Neural progenitor cell (in vitro differentiated cells): ENCODE data around the gene TPSB2. TPM values are rescaled to one million over a fixed set of nuclear protein-coding genes. Genes with fewer than 3 reads are reported as not detected.

ENCODE experiments used
- DNase-seq: peaks from one replicate; pipeline ENCODE4 v3.0.0-alpha.2; 2016; ENCODE audit warnings: low spot score
- H2AFZ ChIP-seq: fragments of 200-600 bp; sonication (generic); replicated peaks from 2 replicates; pipeline ENCODE4 v1.6.1; 2016; ENCODE audit warnings: antibody characterized with exemption
- H3F3A ChIP-seq: fragments of 200-600 bp; sonication (generic); 2 replicates; pipeline ENCODE4 v1.6.1; 2016; ENCODE audit warnings: antibody characterized with exemption, low read depth
- H3K27ac ChIP-seq: fragments of 200-600 bp; sonication (generic); 2 replicates; pipeline ENCODE4 v1.5.1; 2016; ENCODE audit warnings: mild to moderate bottlenecking
- H3K27me3 ChIP-seq: fragments of 200-600 bp; sonication (generic); 2 replicates; pipeline ENCODE4 v1.6.1; 2016; ENCODE audit warnings: mild to moderate bottlenecking, moderate library complexity
- H3K36me3 ChIP-seq: fragments of 200-600 bp; sonication (generic); 2 replicates; pipeline ENCODE4 v1.5.1; 2016
- H3K4me1 ChIP-seq: fragments of 200-600 bp; sonication (generic); 2 replicates; pipeline ENCODE4 v1.6.1; 2016; ENCODE audit warnings: mixed run types
- H3K4me2 ChIP-seq: fragments of 200-600 bp; sonication (generic); 2 replicates; pipeline ENCODE4 v1.6.1; 2016
- H3K4me3 ChIP-seq: fragments of 200-600 bp; sonication (generic); 2 replicates; pipeline ENCODE4 v1.5.1; 2016
- H3K79me2 ChIP-seq: fragments of 200-600 bp; sonication (generic); 2 replicates; pipeline ENCODE4 v1.6.1; 2016; ENCODE audit warnings: low read depth
- H3K9ac ChIP-seq: fragments of 200-600 bp; sonication (generic); 2 replicates; pipeline ENCODE4 v1.6.1; 2016
- H3K9me3 ChIP-seq: fragments of 200-600 bp; sonication (generic); 2 replicates; pipeline ENCODE4 v1.5.1; 2016; ENCODE audit warnings: low read depth
- H4K20me1 ChIP-seq: fragments of 200-600 bp; sonication (generic); 2 replicates; pipeline ENCODE4 v1.6.1; 2016; ENCODE audit warnings: low read depth
- H3K27ac Mint-ChIP-seq: 3 replicates; pipeline ENCODE4 v1.8.0; 2021; ENCODE audit warnings: mixed read lengths
- H3K27me3 Mint-ChIP-seq: 2 replicates; pipeline ENCODE4 v1.8.0; 2022; ENCODE audit warnings: low read depth, mild to moderate bottlenecking, inconsistent platforms, moderate library complexity, mixed read lengths; ENCODE audit not compliant: insufficient read depth
- H3K36me3 Mint-ChIP-seq: 3 replicates; pipeline ENCODE4 v1.8.0; 2021; ENCODE audit warnings: mixed read lengths
- H3K4me1 Mint-ChIP-seq: 3 replicates; pipeline ENCODE4 v1.8.0; 2021; ENCODE audit warnings: mixed read lengths
- H3K4me3 Mint-ChIP-seq: 3 replicates; pipeline ENCODE4 v1.8.0; 2021; ENCODE audit warnings: mild to moderate bottlenecking, moderate library complexity, mixed read lengths
- H3K9me3 Mint-ChIP-seq: 3 replicates; pipeline ENCODE4 v1.8.0; 2020; ENCODE audit warnings: mixed read lengths
- EZH2 ChIP-seq: fragments of 200-600 bp; sonication (generic); IDR thresholded peaks from 2 replicates; pipeline ENCODE4 v1.6.1; 2017; ENCODE audit warnings: antibody characterized with exemption, mild to moderate bottlenecking, moderate library complexity
- EZH2phosphoT487 ChIP-seq: fragments of 200-600 bp; sonication (generic); IDR thresholded peaks from 2 replicates; pipeline ENCODE4 v1.6.1; 2017; ENCODE audit warnings: antibody characterized with exemption
- total RNA-seq: library from RNA; depleted of rRNA; stranded (reverse); fragments of >200 nt; gene quantifications from 2 replicates; pipeline ENCODE4 v1.2.3, GENCODE V29; 2015; ENCODE audit warnings: low replicate concordance
- TF ChIP-seq, protein P1 (sequence below): fragments of 200-600 bp; sonication (generic); IDR thresholded peaks from 2 replicates; pipeline ENCODE4 v1.5.1; 2017; ENCODE audit warnings: antibody characterized with exemption, mild to moderate bottlenecking

The TPSB2 gene
- total RNA-seq, 1 donor from 2014 or later = not detected

DNA sequence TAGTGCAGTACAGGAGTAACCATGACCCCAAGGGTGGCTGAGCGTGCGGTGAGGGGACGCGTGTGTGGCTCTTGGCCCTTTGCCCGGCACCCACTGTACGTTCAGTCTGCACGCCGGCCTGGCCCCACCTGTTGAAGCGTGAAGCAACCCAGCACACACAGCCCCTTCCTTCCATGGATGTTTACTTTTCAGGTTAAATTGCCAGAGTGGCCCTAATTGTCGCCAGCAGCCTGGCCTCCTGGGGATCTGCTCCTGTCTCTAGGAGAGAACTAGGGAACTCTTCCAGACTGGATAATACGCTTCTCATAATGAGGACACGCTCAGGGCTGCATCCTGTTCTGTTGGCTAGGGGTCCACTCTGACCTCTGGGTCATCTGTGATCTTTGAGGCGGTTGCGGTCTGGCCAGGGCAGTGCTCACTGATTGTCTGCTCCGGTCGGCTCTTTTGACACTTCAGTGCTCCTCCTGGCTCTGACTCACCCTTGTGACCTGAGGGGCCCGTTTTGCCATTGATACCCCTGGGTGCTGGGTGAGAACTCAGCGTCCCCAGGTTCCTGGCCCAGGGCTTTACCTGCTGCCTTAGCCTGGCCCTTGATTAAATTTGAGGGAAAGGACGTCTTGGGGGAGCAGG lies 32.6 kb downstream of the TPSB2 start:
- Histone ChIP-seq H3F3A (no peaks in the 10 kb centered on the region), H3K4me2 (no peak overlapping the region), H2AFZ (no peak overlapping the region), H3K27me3 (no peaks in the 10 kb centered on the region), H3K4me3 (no peak overlapping the region), H3K27ac (no peak overlapping the region), H3K79me2 (no peaks in the 10 kb centered on the region), H3K4me1 (no peaks in the 10 kb centered on the region), H3K9ac (no peak overlapping the region), H3K36me3 (no peaks in the 10 kb centered on the region), H4K20me1 (peaks cover 62% of the 10 kb centered on the region), H3K9me3 (no peaks in the 10 kb centered on the region)
- Mint-ChIP-seq H3K4me1 (peaks cover 11% of the 10 kb centered on the region), H3K27ac (no peak overlapping the region), H3K4me3 (no peak overlapping the region), H3K9me3 (no peaks in the 10 kb centered on the region), H3K27me3 (peaks cover 2% of the 10 kb centered on the region), H3K36me3 (peaks cover 6% of the 10 kb centered on the region)
- no peak for DNase-seq
- TF ChIP-seq EZH2phosphoT487 (no peak), EZH2 (no peak)
- TF ChIP-seq, protein P1, sequence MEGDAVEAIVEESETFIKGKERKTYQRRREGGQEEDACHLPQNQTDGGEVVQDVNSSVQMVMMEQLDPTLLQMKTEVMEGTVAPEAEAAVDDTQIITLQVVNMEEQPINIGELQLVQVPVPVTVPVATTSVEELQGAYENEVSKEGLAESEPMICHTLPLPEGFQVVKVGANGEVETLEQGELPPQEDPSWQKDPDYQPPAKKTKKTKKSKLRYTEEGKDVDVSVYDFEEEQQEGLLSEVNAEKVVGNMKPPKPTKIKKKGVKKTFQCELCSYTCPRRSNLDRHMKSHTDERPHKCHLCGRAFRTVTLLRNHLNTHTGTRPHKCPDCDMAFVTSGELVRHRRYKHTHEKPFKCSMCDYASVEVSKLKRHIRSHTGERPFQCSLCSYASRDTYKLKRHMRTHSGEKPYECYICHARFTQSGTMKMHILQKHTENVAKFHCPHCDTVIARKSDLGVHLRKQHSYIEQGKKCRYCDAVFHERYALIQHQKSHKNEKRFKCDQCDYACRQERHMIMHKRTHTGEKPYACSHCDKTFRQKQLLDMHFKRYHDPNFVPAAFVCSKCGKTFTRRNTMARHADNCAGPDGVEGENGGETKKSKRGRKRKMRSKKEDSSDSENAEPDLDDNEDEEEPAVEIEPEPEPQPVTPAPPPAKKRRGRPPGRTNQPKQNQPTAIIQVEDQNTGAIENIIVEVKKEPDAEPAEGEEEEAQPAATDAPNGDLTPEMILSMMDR = no peak

DNA sequence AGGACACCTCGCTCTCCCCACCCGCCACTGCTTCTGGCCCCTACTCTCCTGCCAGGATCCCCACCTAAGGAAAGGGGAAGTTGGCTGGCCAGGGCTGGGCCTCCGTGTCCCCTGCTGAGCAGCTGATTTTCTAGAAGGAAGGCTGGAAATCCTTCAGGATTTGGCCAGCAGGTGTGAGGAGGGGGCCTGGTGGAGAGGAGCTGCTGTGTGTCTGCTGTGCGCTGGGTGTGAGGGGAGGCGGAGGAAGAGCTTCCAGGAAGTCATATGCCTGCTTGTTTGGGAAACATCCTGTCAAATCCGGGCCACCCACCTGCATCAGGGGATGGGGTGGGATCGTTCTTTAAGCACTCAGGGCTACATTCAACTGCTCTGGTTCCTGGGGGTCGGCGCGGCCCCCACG lies 33.5 kb downstream of the TPSB2 start:
- TF ChIP-seq EZH2phosphoT487 = no peak
- TF ChIP-seq, protein P1 = no peak
- no peak for TF ChIP-seq EZH2
- Mint-ChIP-seq H3K27me3 (peaks cover 2% of the 10 kb centered on the region), H3K9me3 (no peaks in the 10 kb centered on the region), H3K4me3 (no peak overlapping the region), H3K36me3 (peaks cover 5% of the 10 kb centered on the region), H3K27ac (no peak overlapping the region), H3K4me1 (peaks cover 11% of the 10 kb centered on the region)
- no peak overlapping the region for H3K4me3 ChIP-seq
- peaks cover 69% of the 10 kb centered on the region for H4K20me1 ChIP-seq
- DNase-seq = no peak
- H3K4me2 ChIP-seq = no peak overlapping the region
- no peaks in the 10 kb centered on the region for H3K79me2 ChIP-seq
- H3F3A ChIP-seq = no peaks in the 10 kb centered on the region
- H3K27ac ChIP-seq = no peak overlapping the region
- H3K9ac ChIP-seq = no peak overlapping the region
- H3K27me3 ChIP-seq = no peaks in the 10 kb centered on the region
- H3K4me1 ChIP-seq = no peaks in the 10 kb centered on the region
- H2AFZ ChIP-seq = no peak overlapping the region
- H3K9me3 ChIP-seq = no peaks in the 10 kb centered on the region
- H3K36me3 ChIP-seq = no peaks in the 10 kb centered on the region

GRCh38 chr16:1195393-1195666 lies 34.7 kb downstream of the TPSB2 start:
- peaks cover 77% of the 10 kb centered on the region for H4K20me1 ChIP-seq
- no peaks in the 10 kb centered on the region for H3K79me2 ChIP-seq
- H3K36me3 Mint-ChIP-seq = no peaks in the 10 kb centered on the region
- H3F3A ChIP-seq = no peaks in the 10 kb centered on the region
- H3K27ac ChIP-seq = no peak overlapping the region
- no peak overlapping the region for H3K27ac Mint-ChIP-seq
- H3K9me3 ChIP-seq = no peaks in the 10 kb centered on the region
- H3K4me1 Mint-ChIP-seq = peaks cover 11% of the 10 kb centered on the region
- H2AFZ ChIP-seq = no peak overlapping the region
- H3K36me3 ChIP-seq = no peaks in the 10 kb centered on the region
- no peaks in the 10 kb centered on the region for H3K9me3 Mint-ChIP-seq
- H3K4me2 ChIP-seq = no peak overlapping the region
- H3K4me1 ChIP-seq = no peaks in the 10 kb centered on the region
- peaks cover 2% of the 10 kb centered on the region for H3K27me3 Mint-ChIP-seq
- H3K9ac ChIP-seq = no peak overlapping the region
- no peak overlapping the region for H3K4me3 ChIP-seq
- no peak for DNase-seq
- no peak overlapping the region for H3K4me3 Mint-ChIP-seq
- no peak for TF ChIP-seq EZH2
- no peaks in the 10 kb centered on the region for H3K27me3 ChIP-seq

- H3K27ac ChIP-seq = no peak overlapping the region
- H3K4me3 ChIP-seq = no peak overlapping the region
- H3K4me2 ChIP-seq = no peak overlapping the region
- H3K36me3 ChIP-seq = no peaks in the 10 kb centered on the region
- H3K27me3 ChIP-seq = no peaks in the 10 kb centered on the region
- no peak for TF ChIP-seq EZH2
- TF ChIP-seq, protein P1 = peak; percentile 90
- H4K20me1 ChIP-seq = peaks cover 77% of the 10 kb centered on the region
- H3K9me3 ChIP-seq = no peaks in the 10 kb centered on the region
- no peak overlapping the region for H3K27ac Mint-ChIP-seq
- peaks cover 11% of the 10 kb centered on the region for H3K4me1 Mint-ChIP-seq
- no peak overlapping the region for H2AFZ ChIP-seq
- no peaks in the 10 kb centered on the region for H3K9me3 Mint-ChIP-seq
- no peaks in the 10 kb centered on the region for H3K36me3 Mint-ChIP-seq
- no peaks in the 10 kb centered on the region for H3F3A ChIP-seq
- peak; percentile 67 for DNase-seq
- H3K4me1 ChIP-seq = no peaks in the 10 kb centered on the region
- H3K9ac ChIP-seq = no peak overlapping the region
- H3K27me3 Mint-ChIP-seq = no peaks in the 10 kb centered on the region
- no peak overlapping the region for H3K4me3 Mint-ChIP-seq
- no peaks in the 10 kb centered on the region for H3K79me2 ChIP-seq
These were observed 35.2 kb downstream of the TPSB2 start for GRCh38 chr16:1194665-1195392.
